ENCODE measurements around the gene ANAPC5.

ANAPC5 gene

DNA sequence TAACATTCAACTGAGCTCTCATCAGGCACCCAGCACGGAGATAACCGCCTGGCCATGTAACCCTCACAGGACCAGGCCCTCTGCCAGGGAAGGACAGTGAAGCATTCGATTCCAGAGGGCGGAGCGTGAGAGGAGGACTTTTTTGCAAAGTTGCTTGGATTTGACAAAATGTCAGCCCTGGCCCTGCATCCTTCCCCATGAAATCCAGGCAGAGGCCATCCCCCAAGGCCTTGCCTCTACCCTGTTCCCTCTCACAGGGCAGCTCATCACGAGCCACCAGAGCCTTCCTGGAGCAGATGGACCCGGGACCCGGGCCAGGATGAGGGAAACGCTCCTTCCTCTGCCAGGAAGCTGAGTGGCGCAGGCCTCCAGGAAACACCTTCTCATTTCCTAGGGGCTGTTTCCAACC is 72.7 kb downstream of the ANAPC5 start:
- TF ChIP-seq, protein P1, sequence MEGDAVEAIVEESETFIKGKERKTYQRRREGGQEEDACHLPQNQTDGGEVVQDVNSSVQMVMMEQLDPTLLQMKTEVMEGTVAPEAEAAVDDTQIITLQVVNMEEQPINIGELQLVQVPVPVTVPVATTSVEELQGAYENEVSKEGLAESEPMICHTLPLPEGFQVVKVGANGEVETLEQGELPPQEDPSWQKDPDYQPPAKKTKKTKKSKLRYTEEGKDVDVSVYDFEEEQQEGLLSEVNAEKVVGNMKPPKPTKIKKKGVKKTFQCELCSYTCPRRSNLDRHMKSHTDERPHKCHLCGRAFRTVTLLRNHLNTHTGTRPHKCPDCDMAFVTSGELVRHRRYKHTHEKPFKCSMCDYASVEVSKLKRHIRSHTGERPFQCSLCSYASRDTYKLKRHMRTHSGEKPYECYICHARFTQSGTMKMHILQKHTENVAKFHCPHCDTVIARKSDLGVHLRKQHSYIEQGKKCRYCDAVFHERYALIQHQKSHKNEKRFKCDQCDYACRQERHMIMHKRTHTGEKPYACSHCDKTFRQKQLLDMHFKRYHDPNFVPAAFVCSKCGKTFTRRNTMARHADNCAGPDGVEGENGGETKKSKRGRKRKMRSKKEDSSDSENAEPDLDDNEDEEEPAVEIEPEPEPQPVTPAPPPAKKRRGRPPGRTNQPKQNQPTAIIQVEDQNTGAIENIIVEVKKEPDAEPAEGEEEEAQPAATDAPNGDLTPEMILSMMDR (IDR thresholded peaks at IDR 0.05; ENCODE audit: borderline replicate concordance, control extremely low read depth, extremely low read depth, insufficient read depth, missing control alignments) = no peak
- in situ Hi-C loops (cut with MboI; ENCODE audit: low sequenced_read_pairs, unreplicated experiment) = no loop called here
- no peak for DNase-seq (ENCODE audit: low spot score)

DNA sequence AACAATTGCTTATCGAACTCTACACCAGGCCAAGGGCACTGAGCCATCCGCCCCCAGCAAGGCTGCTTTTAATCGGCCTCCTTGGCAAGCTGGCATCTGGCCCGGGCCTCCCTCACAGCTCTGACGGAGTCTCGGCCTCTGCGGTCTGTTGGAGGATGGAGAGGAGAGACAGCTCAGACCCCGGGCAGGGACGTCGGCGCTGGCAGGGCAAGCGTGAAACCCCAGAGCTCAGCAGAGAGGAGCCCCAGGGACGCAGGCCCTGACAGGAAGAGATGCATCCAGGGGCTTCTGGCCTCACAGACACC is 73.2 kb downstream of the ANAPC5 start:
- TF ChIP-seq, protein P1 (IDR thresholded peaks at IDR 0.05; ENCODE audit: borderline replicate concordance, control extremely low read depth, extremely low read depth, insufficient read depth, missing control alignments) = no peak
- DNase-seq (ENCODE audit: low spot score) = no peak
- in situ Hi-C loops (cut with MboI; ENCODE audit: low sequenced_read_pairs, unreplicated experiment) = no loop called here

DNA sequence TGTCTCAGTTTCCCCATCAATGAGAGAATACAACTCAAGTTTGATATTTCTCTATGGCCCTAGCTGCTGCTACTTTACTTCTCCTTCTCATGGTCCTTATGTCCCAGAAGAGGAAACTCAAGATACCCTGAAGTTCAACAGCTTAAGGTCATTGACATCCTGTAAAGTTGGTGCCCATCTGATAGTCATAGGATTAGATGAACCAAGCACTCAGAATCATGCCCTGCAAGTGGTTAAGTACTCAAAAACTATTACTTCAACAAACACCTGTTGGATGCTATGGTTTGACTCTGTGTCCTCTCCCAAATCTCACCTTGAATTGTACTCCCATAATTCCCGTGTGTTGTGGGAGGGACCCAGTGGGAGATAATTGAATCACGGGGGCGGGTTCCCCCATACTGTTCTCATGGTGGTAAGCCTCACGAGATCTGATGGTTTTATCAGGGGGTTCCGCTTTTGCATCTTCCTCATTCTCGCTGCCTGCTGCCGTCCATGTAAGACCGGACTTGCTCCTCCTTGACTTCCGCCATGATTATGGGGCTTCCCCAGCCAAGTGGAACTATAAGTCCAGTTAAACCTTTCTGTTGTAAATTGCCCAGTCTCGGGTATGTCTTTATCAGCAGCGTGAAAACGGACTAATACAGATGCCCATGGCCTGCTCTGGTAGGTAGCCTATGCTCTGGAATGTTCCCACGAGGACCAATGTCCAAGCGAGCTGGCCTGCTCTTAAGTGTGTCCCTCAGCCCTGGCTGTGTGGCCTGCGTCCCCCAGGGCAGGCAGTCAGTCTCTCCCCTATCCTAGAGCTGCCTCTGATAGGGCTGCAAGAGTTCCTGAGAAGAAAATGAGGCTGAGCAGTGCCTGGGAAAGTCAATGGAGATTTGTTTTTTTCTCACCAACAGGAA is 73.8 kb downstream of the ANAPC5 start:
- DNase-seq (ENCODE audit: low spot score) = no peak
- TF ChIP-seq, protein P1 (IDR thresholded peaks at IDR 0.05; ENCODE audit: borderline replicate concordance, control extremely low read depth, extremely low read depth, insufficient read depth, missing control alignments) = no peak
- in situ Hi-C loops (cut with MboI; ENCODE audit: low sequenced_read_pairs, unreplicated experiment) = no loop called here

DNA sequence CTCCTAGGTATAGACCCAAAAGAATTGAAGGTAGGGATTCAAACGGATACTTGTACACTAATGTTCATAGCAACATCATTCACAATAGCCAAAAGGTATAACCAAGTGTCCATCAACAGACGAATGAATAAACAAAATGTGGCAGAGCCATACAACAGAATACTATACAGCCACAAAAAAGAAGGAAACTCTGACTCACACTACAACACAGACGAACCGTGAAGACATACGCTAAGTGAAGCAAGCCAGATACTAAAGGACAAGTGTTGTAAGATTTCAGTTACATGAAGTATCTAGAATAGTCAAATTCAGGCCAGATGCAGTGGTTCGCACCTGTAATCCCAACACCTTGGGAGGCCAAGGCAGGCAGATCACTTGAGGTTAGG is 74.8 kb downstream of the ANAPC5 start:
- TF ChIP-seq, protein P1 (IDR thresholded peaks at IDR 0.05; ENCODE audit: borderline replicate concordance, control extremely low read depth, extremely low read depth, insufficient read depth, missing control alignments) = no peak
- in situ Hi-C loops (cut with MboI; ENCODE audit: low sequenced_read_pairs, unreplicated experiment) = no loop called here
- no peak for DNase-seq (ENCODE audit: low spot score)

DNA sequence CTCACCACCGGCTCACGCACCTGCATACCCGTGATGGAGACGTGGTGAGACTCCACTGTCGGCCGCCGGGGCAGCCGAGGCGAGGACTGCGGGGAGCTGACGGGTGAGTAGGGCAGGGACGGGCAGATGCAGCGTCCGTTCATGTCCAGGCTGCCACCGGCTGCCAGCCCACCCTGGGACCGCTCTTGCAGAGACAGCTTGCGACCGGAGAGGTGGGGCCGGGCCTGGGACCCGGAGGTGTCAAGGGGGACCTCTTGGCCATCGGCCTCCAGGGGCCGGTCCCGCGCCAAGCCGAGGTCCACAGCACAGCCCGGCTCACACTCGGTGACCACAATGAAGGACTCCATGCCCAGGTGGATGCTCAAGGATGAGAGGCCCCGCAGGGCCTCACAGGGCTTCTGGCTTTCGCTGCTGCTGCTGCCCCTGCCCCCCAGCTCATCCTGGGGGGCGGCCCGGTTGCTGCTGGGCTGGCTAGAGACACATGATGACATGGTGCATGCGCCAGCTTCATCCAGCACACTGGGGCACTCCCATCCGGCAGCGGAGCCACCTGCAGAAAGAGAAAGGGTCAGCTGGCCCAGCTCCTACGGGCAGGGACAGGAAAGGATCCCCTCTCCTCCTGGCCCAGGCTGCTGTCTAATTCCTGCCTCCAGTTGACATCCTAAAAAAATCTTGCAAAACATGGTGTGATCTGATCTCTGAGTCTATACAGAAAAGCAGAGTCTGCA is 78.0 kb downstream of the ANAPC5 start:
- DNase-seq (ENCODE audit: low spot score) = no peak
- in situ Hi-C loops (cut with MboI; ENCODE audit: low sequenced_read_pairs, unreplicated experiment) = no loop called here
- TF ChIP-seq, protein P1 (IDR thresholded peaks at IDR 0.05; ENCODE audit: borderline replicate concordance, control extremely low read depth, extremely low read depth, insufficient read depth, missing control alignments) = no peak

DNA sequence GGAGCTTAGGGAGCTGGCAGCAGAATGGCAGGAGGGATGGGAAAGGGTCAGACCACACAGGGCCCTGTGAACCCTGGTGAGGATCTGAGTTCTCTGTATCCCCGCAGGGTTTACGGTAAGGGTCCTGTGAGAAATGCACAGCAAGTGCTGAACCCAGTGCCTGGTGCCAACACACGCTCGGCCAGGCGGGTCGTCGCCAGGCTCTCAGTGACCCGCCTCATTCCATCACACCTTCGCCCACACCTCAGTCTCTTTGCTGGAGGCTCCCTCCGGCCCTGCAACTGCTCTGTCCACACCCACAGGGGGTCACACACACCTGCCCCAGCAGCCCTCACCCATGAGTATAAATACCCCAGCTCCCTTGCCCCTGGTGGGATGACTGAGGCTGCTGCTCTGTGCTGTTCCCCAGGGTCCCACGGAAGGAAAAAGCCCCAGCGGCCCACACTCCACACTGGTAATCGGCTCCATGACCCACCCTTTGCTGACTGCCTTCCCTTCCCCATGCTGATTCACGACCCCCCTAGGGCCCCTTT is 78.8 kb downstream of the ANAPC5 start:
- TF ChIP-seq, protein P1 (IDR thresholded peaks at IDR 0.05; ENCODE audit: borderline replicate concordance, control extremely low read depth, extremely low read depth, insufficient read depth, missing control alignments) = no peak
- in situ Hi-C loops (cut with MboI; ENCODE audit: low sequenced_read_pairs, unreplicated experiment) = no loop called here
- DNase-seq (ENCODE audit: low spot score) = no peak

Measured in GM13976 (cell line).